NCI-H82 treated with DMSO at 0.1 percent for 48 hours (cell line): ENCODE data around the gene ABCC2.
"Not testable (repeated sequence)": the region's sequence is repeated elsewhere in the genome, so short reads cannot be mapped to it uniquely, and the experiment has no call there.

ENCODE experiments used
- DNase-seq: peaks from one replicate; lab custom pipeline; 2025; ENCODE audit not compliant: unreplicated experiment; lab: John Stamatoyannopoulos, UW

ABCC2 gene

GRCh38 chr10:99782447-99783286 lies at the start of gene ABCC2:
Gene ABCC2, plus strand, starts transcription at chr10:99782640. Its CDS starts 205 bp downstream, at chr10:99782845.
- no peak for DNase-seq

DNA sequence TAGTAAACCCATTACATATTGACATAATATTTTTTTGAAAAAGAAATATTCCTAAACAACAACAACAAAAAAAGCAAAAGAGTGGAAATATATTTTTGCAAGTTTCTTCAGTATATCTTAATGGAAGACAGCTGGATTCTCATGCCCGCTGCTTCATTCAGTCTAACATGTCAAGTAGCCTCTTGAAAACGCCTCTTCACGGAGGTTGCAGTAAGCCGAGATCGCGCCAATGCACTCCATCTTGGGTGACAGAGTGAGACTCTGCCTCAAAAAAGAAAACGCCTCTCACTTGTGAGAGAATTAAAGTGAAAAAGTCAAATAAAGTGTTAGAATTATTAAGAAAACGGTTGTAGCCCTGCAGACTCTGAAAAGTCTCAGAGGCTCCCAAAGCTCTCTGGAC lies 49.1 kb upstream of the ABCC2 start:
- DNase-seq = no peak

DNA sequence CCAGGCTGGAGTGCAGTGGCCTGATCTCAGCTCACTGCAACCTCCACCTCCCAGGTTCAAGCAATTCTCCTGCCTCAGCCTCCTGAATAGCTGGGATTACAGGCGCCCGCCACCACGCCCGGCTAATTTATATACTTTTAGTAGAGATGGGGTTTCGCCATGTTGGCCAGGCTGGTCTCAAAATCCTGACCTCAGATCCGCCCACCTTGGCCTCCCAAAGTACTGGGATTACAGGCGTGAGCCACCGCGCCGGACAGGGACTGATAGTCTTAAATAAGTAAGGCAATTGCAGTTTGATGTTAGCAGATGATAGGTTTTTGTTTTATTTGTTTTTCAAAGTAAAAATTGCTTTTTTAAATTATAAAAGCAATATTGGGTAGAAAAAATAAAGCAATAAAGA lies 48.3 kb upstream of the ABCC2 start:
- DNase-seq = not testable (repeated sequence)

GRCh38 chr10:99740260-99740659 lies 42.2 kb upstream of the ABCC2 start:
- DNase-seq = no peak

DNA sequence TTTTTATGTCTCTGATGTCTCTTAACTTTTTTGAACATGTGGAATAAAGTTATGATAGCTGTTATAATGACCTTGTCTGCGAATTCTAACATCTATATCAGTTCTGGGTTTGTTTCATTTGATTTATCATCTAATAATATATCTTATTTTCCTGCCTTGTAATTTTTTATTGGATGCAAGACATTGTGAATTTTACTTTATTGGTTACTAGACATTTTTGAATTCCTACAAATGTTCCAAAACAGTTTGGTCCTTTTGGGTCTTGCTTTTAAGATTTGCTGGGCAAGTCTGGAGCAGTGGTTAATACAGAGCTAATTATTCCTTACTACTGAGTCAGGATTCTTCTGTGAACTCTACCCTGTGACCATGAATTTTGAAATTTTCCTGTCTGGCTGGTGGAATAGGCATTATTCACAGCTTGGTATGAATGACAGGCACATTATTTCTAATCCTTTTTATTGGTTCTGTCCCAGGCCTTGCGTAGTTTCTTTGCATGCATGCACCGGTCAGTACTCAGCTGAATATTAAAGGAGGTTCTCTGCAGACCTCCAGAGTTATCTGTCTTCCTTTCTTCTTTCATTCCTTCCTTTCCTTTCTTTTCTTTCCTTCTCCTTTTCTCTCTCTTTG lies 41.4 kb upstream of the ABCC2 start:
- no peak for DNase-seq

DNA sequence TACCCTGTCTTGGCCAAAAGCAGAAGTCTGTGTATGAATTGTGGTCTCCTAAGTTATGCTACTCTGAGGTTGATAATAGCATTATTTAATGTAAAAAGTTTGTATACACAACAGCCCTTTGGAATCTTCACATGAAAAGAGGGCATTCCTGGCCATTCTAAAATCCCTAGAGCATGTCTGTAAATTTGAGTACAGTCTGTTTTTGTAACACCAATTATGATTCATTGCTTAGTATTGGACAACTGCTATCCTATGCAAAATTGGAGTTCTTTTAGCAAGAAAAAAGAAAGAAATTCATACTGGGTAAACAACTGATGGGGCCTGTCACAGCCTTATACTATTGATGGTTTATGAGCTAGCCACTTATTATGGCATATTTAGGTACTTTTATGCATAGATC lies 40.2 kb upstream of the ABCC2 start:
- no peak for DNase-seq

- DNase-seq = no peak
Measured at GRCh38 chr10:99742701-99743100, 39.7 kb upstream of the ABCC2 start.

DNA sequence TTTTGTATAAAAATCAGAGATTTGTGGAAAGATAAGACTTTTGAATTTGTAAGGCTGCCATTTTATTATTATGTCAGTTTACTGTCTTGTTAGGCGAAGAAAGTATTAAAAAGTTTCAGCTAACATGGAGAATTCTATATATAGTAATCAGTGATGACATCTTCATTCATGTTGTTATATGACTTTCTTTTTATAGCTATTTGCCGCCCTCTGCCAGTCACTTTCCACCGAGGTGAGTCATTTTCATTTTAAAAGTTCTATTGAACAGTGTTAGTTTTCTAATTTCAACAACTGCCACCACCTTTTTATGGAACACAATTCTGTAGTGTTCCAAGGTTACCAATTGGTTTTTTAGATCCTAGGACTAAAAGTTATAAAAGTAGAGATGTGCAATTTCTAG lies 38.6 kb upstream of the ABCC2 start:
- no peak for DNase-seq

DNA sequence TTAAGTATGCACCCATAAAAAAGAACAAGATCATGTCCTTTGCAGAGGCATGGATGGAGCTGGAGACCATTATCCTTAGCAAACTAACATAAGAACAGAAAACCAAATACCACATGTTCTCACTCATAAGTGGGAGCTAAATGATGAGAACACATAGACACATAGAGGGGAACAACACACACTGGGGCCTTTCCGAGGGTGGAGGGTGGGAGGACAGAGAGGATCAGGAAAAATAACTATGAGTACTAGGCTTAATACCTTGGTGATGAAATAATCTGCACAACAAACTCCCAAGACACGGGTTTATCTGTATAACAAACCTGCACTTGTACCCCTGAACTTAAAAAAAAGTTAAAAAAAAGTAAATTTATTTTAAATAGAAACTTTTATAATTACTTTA lies 36.3 kb upstream of the ABCC2 start:
- DNase-seq = not testable (repeated sequence)

GRCh38 chr10:99748823-99749451 lies 33.5 kb upstream of the ABCC2 start:
- no peak for DNase-seq

DNA sequence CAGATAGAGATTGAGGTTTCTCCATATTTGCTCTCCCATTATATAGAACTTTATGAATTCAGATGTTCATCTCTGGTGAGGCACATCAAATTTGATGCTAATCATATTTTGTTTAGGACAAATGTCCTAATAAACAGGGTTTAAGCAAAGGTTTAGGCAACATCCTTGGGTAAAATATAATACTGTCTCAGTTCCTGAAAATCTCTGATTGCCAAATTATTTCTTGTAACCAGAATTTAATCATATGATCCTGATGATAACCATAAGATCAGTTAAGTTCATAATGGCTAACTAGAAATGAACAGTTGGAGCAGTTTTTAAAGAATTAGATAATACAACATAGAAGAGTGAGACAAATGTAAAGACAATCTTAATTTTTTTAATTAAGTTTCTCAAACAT lies 31.8 kb upstream of the ABCC2 start:
- DNase-seq = no peak

DNA sequence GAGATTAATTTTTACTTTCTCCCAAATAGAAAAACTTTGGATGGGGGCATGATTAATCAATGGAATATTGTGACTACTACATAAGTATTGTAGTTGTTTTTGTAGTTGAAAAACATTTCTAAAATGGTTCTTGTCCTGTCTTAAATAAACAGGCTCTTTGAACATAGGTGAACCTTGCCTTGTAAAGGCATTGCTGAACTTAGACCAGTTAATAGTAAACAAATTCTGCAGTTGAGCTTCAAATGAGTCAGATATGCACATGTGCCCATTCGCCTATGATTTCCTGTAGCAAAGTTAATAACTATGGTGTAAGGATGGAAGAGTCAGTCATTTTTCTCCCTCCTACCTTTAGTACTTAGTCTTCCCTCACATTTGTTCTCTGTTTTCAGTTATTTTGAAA lies 27.8 kb upstream of the ABCC2 start:
- DNase-seq = no peak

DNA sequence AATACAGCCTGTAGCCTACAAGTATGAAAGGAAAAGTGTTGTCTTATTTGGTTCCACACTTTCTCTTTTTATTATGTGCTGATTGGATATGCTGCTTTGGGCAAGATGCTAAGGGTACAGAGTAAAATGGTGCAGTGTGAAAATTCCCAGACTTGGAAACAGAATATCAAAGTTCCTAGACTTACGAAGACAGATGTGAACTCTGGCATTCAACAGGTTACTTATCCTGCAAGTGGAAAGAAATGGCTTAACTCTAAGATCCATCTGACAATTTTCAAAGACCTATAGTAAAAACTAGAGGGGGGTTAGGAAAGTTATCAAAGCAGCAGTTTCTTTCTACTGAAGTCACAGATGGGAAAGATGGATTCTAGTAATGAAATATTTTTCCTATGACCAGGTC lies 26.3 kb upstream of the ABCC2 start:
- no peak for DNase-seq

GRCh38 chr10:99758211-99758891 lies 24.1 kb upstream of the ABCC2 start:
- no peak for DNase-seq

DNA sequence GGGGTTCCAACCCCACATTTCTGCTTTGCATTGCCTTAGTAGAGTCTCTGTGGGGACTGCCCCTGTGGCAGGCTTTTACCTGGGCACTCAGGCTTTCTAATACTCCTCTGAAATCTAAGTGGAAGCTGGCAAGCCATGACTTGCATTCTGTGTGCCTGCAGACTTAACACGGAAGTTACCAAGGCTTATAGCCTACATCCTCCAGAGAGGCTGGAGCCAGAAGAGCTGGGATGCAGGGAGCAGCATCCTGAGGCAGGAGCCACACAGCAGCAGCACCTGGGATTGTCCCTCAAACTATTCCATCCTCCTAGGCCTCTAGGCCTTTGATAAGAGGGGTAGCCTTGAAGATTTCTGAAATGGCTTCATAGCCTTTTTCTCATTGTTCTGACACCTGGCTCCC lies 22.1 kb upstream of the ABCC2 start:
- no peak for DNase-seq

DNA sequence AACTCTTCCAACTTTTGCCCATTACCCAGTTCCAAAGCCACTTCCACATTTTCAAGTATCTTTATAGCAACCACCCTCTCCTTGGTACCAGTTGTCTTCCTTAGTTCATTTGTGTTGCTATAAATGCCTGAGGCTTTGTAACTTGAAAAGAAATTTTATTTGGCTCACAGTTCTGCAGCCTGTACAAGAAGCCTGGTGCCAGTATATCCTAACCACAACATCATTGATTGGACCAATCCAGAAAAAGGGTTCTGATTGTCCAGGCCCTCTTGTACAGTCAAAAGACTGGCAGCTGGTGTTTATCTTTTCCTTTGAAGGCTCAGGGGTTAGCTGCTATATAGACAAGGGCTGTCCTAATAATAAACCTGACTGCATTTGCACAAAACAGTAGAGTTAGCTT lies 21.1 kb upstream of the ABCC2 start:
- DNase-seq = no peak

DNA sequence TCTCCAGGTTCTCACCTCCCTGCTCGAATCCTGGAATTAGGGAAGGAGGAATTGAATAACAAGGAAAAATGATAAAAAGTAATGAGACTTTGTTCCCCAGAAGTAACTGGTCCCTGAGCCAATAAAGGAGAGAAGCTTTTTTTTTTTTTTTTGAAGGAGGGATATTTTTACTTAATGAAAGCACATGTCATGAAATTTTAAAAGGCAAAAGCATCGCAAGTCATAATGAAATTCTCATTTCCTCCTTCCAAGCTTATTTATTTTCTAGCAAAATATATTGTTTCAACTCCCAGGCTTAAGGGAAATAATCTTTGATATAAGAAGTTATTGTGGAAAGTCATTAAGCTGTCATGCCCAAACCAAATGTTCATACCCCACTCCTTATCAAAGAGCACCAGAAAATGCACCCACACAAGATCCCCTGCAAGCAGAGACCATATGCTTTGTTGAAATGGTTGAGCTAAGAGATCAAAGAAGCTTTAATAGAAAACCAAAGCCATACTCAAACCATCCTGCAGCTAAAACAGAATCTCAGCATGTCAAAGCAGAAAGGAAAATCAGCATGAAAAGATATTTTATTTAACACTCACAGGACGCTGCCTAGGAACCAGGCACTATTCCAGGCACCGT lies 16.7 kb upstream of the ABCC2 start:
- no peak for DNase-seq

DNA sequence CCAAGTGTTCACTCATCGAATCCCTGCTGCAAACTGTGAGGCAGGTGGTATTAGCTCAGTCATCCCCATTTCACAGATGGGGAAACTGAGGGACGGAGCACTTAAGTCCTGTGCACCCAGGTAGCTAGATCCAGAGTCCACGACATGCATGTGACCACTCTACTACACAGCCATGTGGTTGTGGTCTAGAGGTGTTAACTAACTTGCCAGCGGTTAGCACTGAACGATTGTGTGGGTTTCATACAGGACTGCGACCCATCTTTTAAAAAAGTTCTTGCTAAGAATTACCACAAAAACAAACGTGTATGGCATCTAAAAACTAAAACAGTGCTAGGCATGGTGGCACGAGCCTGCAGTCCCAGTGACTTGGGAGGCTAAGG lies 16.1 kb upstream of the ABCC2 start:
- DNase-seq = no peak

DNA sequence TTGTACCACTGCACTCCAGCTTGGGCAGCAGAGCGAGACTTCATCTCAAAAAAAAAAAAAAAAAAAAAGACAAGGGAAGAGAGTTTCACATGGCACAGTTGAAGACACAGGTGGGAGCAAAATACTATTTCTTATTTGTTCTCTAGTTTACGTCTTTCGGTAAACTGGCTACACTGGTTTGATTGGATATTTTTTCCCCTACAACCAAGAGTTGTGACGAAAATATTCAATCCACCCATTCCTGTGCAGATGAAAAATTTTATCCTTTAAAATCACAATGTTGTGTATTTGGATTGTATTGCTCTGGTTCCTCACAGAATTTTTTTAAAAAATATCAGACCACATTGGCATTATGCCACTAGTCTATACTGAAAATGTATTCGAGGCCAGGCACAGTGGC lies 14.5 kb upstream of the ABCC2 start:
- DNase-seq = no peak

DNA sequence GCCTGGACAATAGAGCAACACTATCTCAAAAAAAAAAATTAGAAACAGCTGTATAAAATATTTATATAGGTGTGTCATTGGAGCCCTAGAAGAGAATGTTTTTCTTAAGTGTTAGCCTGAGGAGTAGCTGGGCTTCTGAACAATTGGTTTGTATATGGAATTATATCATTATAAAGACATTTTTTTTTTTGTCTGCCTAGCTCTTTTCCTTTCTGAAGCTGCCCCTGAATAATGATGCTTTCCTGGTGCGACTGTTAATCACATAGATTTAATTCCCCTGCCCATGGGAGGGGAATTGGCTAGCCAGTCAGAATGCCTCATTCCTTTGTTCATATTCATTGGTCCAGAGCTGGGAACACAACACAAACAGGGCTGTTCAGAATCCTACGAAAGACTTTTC lies 13.9 kb upstream of the ABCC2 start:
- DNase-seq = no peak

DNA sequence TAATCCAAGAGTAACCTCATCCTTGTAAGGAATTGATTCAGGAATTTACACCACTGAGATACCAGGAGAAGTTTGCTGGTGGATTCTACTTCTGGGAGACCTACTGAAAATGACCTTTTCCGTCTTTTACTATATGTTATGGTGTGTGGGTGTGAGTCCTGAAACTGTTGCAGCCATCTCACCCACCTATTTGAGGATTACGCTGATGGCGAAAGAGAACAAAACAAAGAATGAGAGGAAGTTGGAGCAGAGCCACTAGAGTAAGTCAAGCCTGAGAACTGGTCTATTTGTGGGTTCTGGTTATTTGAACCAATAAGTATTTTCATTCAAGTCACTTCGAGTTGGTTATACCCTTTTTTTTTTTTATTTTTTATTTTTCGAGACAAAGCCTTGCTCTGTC lies 12.7 kb upstream of the ABCC2 start:
- no peak for DNase-seq
